Measurements from ENCODE around the gene ARHGAP11A. TPM values are rescaled to one million over a fixed set of nuclear protein-coding genes. Genes with fewer than 3 reads are reported as not detected.

Gene ARHGAP11A
- total and polyA plus RNA-seq, 3 donors from 2014 or later: 9.8 to 14.8 (median 12.6) TPM

DNA sequence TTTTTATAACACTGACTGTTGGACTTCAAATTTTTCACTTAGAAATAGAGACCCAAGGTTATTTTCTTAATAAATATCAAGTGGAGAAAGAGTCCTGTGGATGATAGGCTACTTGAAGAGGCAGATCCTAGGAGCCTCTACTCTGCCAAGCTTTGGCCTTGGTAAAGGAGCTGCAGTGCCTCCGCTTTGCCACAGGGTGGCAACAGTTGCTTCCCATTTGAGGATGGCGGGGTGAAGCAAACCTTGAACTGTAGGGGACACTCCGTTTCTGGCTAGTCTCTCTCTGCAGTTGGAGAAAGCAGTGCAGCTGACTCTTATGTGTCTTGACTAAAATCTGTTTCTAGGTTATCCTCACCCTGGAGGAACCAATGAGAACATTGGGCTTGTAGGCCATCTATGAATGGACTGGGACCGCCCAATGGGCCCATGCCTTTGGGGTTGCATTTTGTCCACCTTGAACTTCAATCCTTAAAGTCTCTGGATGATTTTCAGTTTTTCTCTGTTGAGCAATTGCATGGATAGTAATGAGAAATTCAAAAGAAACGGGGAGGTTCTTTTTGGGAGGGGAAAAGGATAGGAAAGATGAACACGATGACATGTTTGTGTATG, 36.0 kb downstream of the ARHGAP11A start:
- TF ChIP-seq, protein P1, sequence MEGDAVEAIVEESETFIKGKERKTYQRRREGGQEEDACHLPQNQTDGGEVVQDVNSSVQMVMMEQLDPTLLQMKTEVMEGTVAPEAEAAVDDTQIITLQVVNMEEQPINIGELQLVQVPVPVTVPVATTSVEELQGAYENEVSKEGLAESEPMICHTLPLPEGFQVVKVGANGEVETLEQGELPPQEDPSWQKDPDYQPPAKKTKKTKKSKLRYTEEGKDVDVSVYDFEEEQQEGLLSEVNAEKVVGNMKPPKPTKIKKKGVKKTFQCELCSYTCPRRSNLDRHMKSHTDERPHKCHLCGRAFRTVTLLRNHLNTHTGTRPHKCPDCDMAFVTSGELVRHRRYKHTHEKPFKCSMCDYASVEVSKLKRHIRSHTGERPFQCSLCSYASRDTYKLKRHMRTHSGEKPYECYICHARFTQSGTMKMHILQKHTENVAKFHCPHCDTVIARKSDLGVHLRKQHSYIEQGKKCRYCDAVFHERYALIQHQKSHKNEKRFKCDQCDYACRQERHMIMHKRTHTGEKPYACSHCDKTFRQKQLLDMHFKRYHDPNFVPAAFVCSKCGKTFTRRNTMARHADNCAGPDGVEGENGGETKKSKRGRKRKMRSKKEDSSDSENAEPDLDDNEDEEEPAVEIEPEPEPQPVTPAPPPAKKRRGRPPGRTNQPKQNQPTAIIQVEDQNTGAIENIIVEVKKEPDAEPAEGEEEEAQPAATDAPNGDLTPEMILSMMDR (IDR thresholded peaks at IDR 0.05): peak; percentile 54 to 86 (median 70)
- no peak for TF ChIP-seq POLR2A (IDR thresholded peaks at IDR 0.05)
- no peaks in the 10 kb centered on the region for H3K27me3 ChIP-seq
- H3K27ac ChIP-seq: no peak overlapping the region
- intact Hi-C loops (cut with DNase I; ENCODE audit: low total_unique reads): no loop called here
- peak; percentile 69 for DNase-seq
- no peaks in the 10 kb centered on the region for H3K9me3 ChIP-seq
- H3K4me1 ChIP-seq: no peaks in the 10 kb centered on the region
- H3K4me3 ChIP-seq: no peak overlapping the region
- WGBS, 2 donors: 43 to 61% methylated on average over 5 to 6 of the region's 6 CpGs
- no peaks in the 10 kb centered on the region for H3K36me3 ChIP-seq (ENCODE audit: low read depth, missing control alignments)

DNA sequence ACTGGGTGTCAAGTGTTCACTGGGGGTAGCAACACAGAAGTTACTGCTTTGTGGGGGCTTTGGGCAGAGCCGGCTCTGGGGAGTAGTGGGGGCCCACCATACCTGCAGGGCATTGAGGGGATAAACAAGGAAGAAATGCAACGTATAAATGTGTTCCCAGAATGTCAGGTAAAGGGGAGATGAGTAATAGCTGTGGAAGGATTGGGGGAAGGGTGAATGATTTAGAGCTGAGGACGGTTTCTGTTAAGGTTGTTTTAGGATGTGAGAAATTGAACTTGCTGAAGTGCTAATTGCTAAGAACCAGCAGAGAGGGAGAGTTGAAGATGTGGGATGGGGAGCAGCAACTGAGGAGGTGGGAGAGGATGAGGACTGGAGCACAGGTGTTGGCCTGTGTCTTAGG, 36.9 kb downstream of the ARHGAP11A start:
- H3K9me3 ChIP-seq: no peaks in the 10 kb centered on the region
- no peak for DNase-seq
- 77 to 91% methylated on average over 3 of the region's 3 CpGs for WGBS, 2 donors
- H3K4me1 ChIP-seq: no peaks in the 10 kb centered on the region
- H3K4me3 ChIP-seq: no peak overlapping the region
- H3K27ac ChIP-seq: no peak overlapping the region
- TF ChIP-seq POLR2A (IDR thresholded peaks at IDR 0.05): no peak
- TF ChIP-seq, protein P1 (IDR thresholded peaks at IDR 0.05): no peak
- intact Hi-C loops (cut with DNase I; ENCODE audit: low total_unique reads): no loop called here
- H3K36me3 ChIP-seq (ENCODE audit: low read depth, missing control alignments): no peaks in the 10 kb centered on the region
- no peaks in the 10 kb centered on the region for H3K27me3 ChIP-seq

GRCh38 chr15:32656091-32656490, 40.8 kb downstream of the ARHGAP11A start:
- Histone ChIP-seq H3K4me1 (no peaks in the 10 kb centered on the region), H3K4me3 (no peak overlapping the region), H3K27ac (no peak overlapping the region), H3K27me3 (no peaks in the 10 kb centered on the region), H3K9me3 (no peaks in the 10 kb centered on the region), H3K36me3 (ENCODE audit: low read depth, missing control alignments) (no peaks in the 10 kb centered on the region)
- WGBS, 2 donors: 75 to 85% methylated on average over 4 of the region's 4 CpGs
- TF ChIP-seq, protein P1 (IDR thresholded peaks at IDR 0.05): no peak
- no peak for TF ChIP-seq POLR2A (IDR thresholded peaks at IDR 0.05)
- intact Hi-C loops (cut with DNase I; ENCODE audit: low total_unique reads): no loop called here
- no peak for DNase-seq

GRCh38 chr15:32656496-32656895, 41.2 kb downstream of the ARHGAP11A start:
- Histone ChIP-seq H3K9me3 (no peaks in the 10 kb centered on the region), H3K27me3 (no peaks in the 10 kb centered on the region), H3K4me3 (no peak overlapping the region), H3K36me3 (ENCODE audit: low read depth, missing control alignments) (no peaks in the 10 kb centered on the region), H3K4me1 (no peaks in the 10 kb centered on the region), H3K27ac (no peak overlapping the region)
- TF ChIP-seq POLR2A (IDR thresholded peaks at IDR 0.05): no peak
- TF ChIP-seq, protein P1 (IDR thresholded peaks at IDR 0.05): no peak
- DNase-seq: no peak
- 93 to 95% methylated on average over 9 of the region's 9 CpGs for WGBS, 2 donors
- intact Hi-C loops (cut with DNase I; ENCODE audit: low total_unique reads): no loop called here
